HG03045 (cell line): ENCODE measurements around the gene TMOD2.

Experiments used
- ATAC-seq: cut with Tn5 transposase; IDR thresholded peaks from one replicate; pipeline ENCODE4 v1.9.1; 2021; ENCODE audit warnings: mild to moderate bottlenecking, moderate library complexity; ENCODE audit not compliant: unreplicated experiment

Gene TMOD2

DNA sequence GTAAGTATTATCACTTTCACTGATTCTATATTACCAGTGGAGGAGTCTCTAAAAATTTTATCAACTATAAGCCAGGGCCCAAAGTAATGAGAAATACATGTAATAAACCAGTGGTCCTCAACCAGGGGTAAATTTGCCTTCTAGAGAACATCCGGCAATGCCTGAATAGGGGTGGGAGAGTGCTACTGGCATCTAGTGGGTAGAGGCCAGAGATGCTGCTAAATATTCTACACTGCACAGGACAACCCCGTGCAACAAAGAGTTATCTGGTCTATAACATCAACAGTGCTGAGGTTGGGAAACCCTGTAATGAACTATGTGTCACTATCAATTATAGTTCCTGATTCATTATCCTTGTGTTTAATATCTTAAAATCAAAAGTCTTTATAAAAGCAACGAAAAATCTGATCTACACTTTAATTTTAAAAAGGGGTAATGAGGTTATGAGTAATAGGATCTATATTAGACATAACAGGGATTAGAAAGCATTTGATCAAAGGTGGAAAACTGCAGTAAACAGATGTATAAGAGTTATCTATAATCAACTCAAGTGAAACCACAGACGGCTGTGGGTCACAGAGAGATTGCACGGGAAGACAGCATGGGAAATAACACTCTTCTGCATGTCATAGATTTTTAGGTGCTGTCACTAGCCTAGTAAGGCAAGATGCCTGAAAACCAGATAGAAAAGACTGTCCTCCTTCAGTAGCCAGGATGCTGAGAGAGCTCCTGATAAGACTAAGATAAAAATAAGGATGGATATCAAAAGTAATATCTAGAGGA is 16.0 kb upstream of the TMOD2 start:
- ATAC-seq = no peak

GRCh38 chr15:51736069-51736468 is 15.3 kb upstream of the TMOD2 start:
- ATAC-seq = no peak

DNA sequence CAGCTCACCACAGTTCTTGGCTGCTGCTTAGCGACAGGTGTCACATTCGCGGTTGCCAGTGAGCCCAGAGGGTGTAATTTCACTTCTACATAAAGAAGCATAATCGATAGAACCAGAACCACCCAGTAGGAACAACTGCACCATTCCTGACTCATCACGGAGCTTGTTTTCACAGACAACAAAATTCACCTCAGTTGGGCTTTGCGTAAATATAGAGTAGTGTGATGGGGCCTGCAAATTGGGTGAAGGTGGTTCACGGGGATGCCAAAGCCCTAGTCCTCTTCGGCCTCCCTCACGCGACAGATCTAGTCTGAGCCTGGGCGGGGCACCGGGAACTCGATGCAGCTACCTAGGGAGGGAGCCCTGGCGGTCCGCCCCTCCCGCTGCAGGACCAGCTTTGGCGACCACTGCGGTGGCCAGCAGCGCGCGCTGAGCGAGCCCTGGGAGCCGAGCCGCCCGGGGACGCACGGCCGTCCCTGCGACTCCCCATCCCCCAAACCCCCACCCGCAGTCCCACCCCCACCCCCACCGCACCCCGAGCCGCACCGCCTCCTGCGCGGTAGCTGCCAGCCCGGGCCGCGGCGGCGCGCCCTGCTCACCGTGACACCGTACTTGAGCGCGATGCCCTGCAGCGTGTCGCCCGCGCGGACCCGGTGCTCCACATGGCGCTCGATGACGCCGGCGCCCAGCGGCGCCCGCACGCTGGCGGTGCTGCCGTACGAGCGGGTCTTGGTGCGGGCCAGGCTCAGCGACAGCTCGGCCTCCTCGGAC is 14.5 kb upstream of the TMOD2 start:
- ATAC-seq = peak; percentile 30

GRCh38 chr15:51737522-51738305 is 13.7 kb upstream of the TMOD2 start, which contains the start of gene LYSMD2:
Gene LYSMD2 (minus strand): TSS chr15:51737655. CDS start chr15:51737622, 33 bp downstream.
- ATAC-seq = peak; percentile 54

DNA sequence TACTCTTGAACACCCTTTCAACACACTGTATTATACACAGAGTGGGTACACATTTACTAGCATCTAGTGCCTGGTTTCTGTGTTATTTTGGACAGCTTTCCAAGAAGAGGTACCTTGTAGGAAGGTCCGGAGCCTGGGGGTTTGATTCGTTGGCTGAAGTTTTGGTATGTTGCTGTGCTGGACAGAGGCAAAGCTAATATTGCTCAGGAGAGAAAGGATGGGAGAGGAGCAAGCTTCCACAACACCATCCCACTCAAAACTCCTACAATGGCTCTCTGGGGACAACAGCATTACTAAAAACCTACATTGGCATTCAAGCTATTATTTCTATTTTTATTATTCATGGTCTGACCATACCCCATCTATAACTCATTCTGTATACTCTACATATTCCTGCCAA is 12.8 kb upstream of the TMOD2 start:
- no peak for ATAC-seq

- ATAC-seq = no peak
Observed at GRCh38 chr15:51739061-51739712, 12.2 kb upstream of the TMOD2 start.

DNA sequence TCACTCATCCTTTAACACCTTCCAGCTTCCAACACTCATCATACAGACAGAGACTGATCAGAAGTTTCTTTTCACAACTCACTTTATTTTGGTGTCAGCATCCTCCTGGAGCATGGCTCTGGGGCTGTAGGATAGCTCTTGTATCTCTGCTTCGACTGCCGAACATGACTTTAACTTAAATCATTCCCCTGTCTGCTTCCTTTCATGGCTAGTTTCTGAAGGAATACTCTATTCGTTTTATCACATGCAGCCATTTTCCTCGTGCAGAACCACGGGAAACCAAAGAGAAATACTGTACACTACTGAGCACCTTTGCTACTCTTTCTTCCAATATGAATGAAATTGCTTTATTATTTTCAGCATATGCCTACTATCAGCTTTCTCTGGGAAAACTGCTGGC is 2.1 kb upstream of the TMOD2 start:
- ATAC-seq = no peak

DNA sequence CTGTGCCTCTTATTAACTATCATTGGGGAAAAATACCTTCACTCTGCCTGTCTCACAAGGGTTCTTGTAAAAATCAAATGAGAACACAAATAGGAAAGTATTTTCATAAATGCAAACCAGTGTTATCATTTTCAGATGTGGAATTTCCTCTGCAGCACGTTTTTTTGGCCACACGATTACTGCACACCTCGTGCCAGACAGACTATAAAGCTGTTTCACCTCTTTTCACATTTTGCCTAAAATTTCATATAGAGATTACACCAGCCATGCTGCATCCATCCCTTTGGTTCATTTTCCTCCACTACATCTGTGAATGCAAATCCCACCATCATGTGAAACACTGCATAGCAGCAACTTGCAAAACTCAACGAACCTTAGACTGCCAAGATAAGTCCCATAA is 1.2 kb upstream of the TMOD2 start:
- no peak for ATAC-seq

GRCh38 chr15:51751697-51752683 is 593 bp downstream of the TMOD2 start:
- ATAC-seq = peak; percentile 38

DNA sequence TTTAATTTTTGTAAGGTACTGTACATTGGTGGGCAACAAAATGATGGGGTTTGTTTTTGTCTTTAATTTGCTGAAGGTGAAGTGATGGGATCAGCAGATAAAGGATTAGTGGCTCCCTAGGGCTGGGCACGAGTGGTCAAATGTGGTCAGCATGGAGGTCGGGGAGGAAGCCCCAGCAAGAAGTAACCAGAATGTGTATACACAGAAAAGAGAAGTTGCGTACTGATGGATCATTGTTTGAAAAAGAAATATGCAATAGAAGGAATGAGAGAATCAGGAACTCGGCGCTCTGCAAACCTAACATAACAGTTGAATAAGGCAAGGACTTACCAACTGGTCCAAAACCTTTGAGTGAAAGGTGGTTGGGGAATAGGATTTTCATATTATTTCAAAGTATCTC is 1.5 kb downstream of the TMOD2 start:
- ATAC-seq = no peak

DNA sequence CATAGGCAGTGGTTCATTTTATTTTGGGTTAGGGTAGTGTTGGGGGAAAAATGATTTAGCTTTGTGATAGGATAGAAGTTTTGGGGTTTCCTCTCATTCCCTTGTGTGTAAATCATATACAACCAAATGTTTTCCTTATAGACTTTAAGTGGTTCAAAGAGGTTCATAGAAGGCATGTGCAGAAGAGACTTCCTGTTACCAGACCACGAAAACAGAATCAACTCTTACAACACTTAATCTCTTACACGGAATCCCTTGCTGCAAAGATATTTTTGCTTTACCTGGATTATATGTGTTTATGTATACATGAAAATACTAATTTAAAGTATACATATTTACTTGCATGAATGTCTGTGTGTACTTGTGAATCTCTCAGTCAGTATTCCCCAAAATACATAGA is 2.9 kb downstream of the TMOD2 start:
- no peak for ATAC-seq

GRCh38 chr15:51755790-51756189 is 4.4 kb downstream of the TMOD2 start:
- no peak for ATAC-seq

DNA sequence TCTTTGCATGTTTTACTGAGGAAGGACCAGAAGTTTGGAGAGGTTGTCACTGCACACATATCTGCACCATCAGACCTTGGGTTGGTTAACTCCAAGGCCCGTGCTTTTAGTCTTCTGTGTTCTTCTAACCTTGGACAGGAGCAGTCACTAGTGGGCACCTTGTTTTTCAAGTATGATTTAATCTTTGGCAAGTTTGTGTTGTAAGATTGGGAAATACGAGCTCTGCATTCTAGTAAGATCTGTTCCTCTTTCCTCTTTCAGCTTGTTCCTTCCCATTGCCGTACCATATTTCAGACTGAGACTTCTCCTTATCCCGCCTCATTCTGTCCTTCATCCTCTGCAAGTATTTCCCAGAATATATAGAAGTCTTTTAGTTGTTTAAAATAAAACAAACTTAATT is 5.1 kb downstream of the TMOD2 start:
- no peak for ATAC-seq

DNA sequence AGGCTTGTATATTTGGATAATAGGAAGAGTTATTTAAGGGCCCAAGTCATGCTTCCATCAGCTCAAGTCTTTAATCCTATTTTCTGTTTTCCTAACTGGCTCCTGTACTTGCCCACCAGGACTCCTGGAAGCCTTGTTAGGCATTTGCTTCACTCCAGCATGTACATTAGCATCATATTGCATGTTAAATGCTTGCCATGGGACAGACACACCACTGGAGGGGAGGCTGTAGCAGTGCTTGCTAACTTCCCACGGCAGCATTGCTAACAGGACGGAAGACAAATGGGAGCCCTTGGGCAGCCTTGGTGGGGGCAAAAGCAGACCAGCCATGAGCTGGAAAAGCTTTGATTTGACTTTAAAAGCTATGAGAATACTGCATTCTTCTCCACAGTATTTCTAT is 6.1 kb downstream of the TMOD2 start:
- ATAC-seq = no peak

- ATAC-seq = no peak
Observed at GRCh38 chr15:51758645-51759044, 7.2 kb downstream of the TMOD2 start.

DNA sequence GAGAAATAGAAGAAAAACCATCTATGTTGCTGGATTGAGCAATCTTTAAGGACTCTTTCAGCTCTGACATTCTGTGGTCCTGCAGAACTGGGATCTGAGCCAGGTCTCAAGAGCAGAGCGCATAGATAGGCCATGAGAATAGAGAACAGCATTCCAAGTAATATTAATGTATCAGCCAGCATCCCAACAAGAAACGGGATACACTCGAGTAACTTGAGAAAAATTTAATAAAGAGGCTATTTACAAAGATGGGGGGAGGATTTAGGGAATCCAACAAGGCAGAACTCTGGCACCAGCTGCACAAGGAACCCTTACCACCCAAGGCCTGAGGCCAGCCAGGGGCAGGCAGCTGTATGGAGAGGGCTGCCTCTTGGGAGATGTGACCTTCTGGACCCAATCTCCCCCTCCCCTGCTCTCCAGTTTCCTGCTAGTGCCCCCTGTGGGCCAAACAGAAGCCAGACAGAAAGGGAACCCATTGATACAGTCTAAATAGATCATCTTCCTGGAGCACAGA is 8.2 kb downstream of the TMOD2 start:
- ATAC-seq = no peak

GRCh38 chr15:51760805-51761204 is 9.4 kb downstream of the TMOD2 start:
- ATAC-seq = no peak

DNA sequence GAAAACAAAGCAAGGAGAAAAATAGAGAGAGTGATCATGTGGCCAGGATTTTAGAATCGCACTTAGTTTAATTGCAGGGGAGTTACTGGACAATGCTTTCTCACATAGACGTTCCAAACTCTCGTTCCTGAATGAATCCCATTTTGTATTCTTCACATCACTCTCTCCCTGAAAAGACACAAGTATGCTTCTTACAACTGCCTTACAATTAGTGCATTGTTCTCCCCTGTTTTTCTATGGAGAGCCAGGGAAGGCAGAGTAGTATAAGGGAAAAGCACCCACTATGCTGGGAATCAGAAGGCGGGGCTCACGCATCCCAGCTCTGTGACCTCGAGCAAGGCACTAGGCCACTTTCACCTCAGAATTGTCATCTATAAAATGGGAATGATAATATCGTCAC is 14.4 kb downstream of the TMOD2 start:
- ATAC-seq = no peak

DNA sequence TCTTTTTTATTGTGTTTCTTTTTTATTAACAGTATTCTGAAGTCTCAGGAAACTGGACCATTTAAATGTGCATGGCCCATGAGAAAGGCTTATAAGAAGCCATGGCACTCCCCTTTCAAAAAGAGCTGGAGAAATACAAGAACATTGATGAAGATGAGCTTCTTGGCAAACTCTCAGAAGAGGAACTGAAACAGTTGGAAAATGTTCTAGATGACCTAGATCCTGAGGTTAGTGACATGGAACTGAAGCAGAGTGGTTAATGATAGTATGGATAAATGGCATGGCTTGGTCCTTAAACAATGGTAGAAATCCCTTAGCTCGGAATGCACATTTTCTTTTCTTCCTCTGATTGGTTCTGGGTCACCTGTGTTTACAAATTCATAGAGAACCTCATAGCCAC is 14.9 kb downstream of the TMOD2 start:
- ATAC-seq = no peak

DNA sequence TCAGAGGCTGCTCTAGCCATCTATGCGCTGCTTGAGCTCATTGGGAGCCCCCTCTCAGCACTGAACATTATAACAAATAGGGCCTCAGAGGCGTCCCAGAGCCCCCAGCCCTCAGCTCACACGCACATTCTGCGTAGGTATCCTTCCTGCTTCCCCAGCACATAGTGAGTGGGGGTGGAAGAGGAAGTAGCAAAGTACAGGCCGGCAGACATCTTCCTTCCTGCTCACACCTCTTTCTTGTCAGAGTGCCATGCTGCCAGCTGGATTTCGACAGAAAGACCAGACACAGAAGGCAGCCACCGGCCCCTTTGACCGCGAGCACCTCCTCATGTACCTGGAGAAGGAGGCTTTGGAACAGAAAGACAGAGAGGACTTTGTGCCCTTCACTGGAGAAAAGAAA is 16.6 kb downstream of the TMOD2 start:
- no peak for ATAC-seq
